OCI-LY1 (cell line): Measurements from ENCODE around the gene ZMYND10.
A peak's percentile ranks its signal among the peaks of the same experiment; 100 is the strongest.

Experiments
- H2AFZ ChIP-seq: fragments of 200-600 bp; sonication (generic), shearing (Covaris generic); 2 replicates; pipeline ENCODE4 v1.6.0; 2014; ENCODE audit warnings: antibody characterized with exemption, mild to moderate bottlenecking, low read length
- H3F3A ChIP-seq: fragments of 200-600 bp; sonication (generic), shearing (Covaris generic); 2 replicates; pipeline ENCODE4 v1.6.0; 2014; ENCODE audit warnings: mild to moderate bottlenecking, antibody characterized with exemption, low read length, moderate library complexity; ENCODE audit not compliant: insufficient read depth
- H3K27ac ChIP-seq: fragments of 200-600 bp; sonication (generic); 2 replicates; pipeline ENCODE4 v1.5.1; 2014; ENCODE audit warnings: low read length, mixed run types, mild to moderate bottlenecking, low read depth; ENCODE audit not compliant: poor library complexity, severe bottlenecking
- H3K27me3 ChIP-seq: fragments of 200-600 bp; sonication (generic); 2 replicates; pipeline ENCODE4 v1.6.0; 2014; ENCODE audit warnings: antibody characterized with exemption, mild to moderate bottlenecking, low read length, moderate library complexity; ENCODE audit not compliant: insufficient read depth
- H3K36me3 ChIP-seq: fragments of 200-600 bp; sonication (generic); 2 replicates; pipeline ENCODE4 v1.6.1; 2014; ENCODE audit warnings: mild to moderate bottlenecking, antibody characterized with exemption, low read length, moderate library complexity, mixed read lengths; ENCODE audit not compliant: insufficient read depth
- H3K4me1 ChIP-seq: fragments of 200-600 bp; sonication (generic); 2 replicates; pipeline ENCODE4 v1.5.1; 2014; ENCODE audit warnings: mild to moderate bottlenecking, low read length, moderate library complexity; ENCODE audit not compliant: insufficient read depth, severe bottlenecking
- H3K4me2 ChIP-seq: fragments of 200-600 bp; sonication (generic), shearing (Covaris generic); 2 replicates; pipeline ENCODE4 v1.6.1; 2014; ENCODE audit warnings: low read length
- H3K4me3 ChIP-seq: fragments of 200-600 bp; sonication (generic); 2 replicates; pipeline ENCODE4 v1.5.1; 2014; ENCODE audit warnings: low read length, low read depth, mild to moderate bottlenecking, mixed read lengths; ENCODE audit not compliant: poor library complexity, severe bottlenecking
- H3K79me2 ChIP-seq: fragments of 200-600 bp; shearing (Covaris generic); 2 replicates; pipeline ENCODE4 v1.6.1; 2016; ENCODE audit warnings: mixed run types, low read length, mixed read lengths; ENCODE audit not compliant: insufficient read depth
- H3K9ac ChIP-seq: fragments of 200-600 bp; sonication (generic), shearing (Covaris generic); 2 replicates; pipeline ENCODE4 v1.6.1; 2014; ENCODE audit warnings: mild to moderate bottlenecking, low read length, mixed read lengths
- H3K9me2 ChIP-seq: fragments of 200-600 bp; sonication (generic), shearing (Covaris generic); 2 replicates; pipeline ENCODE4 v1.6.1; 2014; ENCODE audit warnings: low read depth, mild to moderate bottlenecking, low read length, mixed read lengths
- H3K9me3 ChIP-seq: fragments of 200-600 bp; shearing (Covaris generic); 2 replicates; pipeline ENCODE4 v1.6.1; 2014; ENCODE audit warnings: low read length, mixed read lengths
- H4K20me1 ChIP-seq: fragments of 200-600 bp; sonication (generic), shearing (Covaris generic); 2 replicates; pipeline ENCODE4 v1.6.0; 2016; ENCODE audit warnings: mild to moderate bottlenecking, low read length; ENCODE audit not compliant: insufficient read depth
- CTCF ChIP-seq: fragments of 200-600 bp; sonication (generic), shearing (Covaris generic); IDR thresholded peaks from 2 replicates; pipeline ENCODE4 v1.5.1; 2017; ENCODE audit warnings: mild to moderate bottlenecking, antibody characterized with exemption, low read length, moderate library complexity, mixed read lengths
- EZH2 ChIP-seq: fragments of 200-600 bp; sonication (generic), shearing (Covaris generic); IDR thresholded peaks from 2 replicates; pipeline ENCODE4 v1.8.0; 2017; ENCODE audit warnings: borderline replicate concordance, mixed run types, mild to moderate bottlenecking, antibody characterized with exemption, low read length, moderate library complexity, mixed read lengths

ZMYND10 gene

GRCh38 chr3:50347187-50347813, 1.8 kb upstream of the ZMYND10 start:
- no peak overlapping the region for H2AFZ ChIP-seq
- H3F3A ChIP-seq: no peaks in the 10 kb centered on the region
- H3K9me3 ChIP-seq: no peaks in the 10 kb centered on the region
- H3K36me3 ChIP-seq: peaks cover 18% of the 10 kb centered on the region; the same call in 1 of the 2 replicates
- no peak overlapping the region for H3K4me3 ChIP-seq
- H3K27me3 ChIP-seq: no peaks in the 10 kb centered on the region
- TF ChIP-seq CTCF (peak; percentile 49), EZH2 (no peak)
- H3K9me2 ChIP-seq: no peaks in the 10 kb centered on the region
- peaks cover 36% of the 10 kb centered on the region for H3K4me1 ChIP-seq
- H3K27ac ChIP-seq: no peak overlapping the region
- no peak overlapping the region for H3K9ac ChIP-seq
- no peaks in the 10 kb centered on the region for H4K20me1 ChIP-seq
- H3K4me2 ChIP-seq: no peak overlapping the region
- H3K79me2 ChIP-seq: no peaks in the 10 kb centered on the region

GRCh38 chr3:50345008-50345407, 524 bp downstream of the ZMYND10 start:
- Histone ChIP-seq H3K4me2 (peak overlapping the region; percentile 65; the same call in 1 of the 2 replicates), H3K9ac (no peak overlapping the region), H2AFZ (no peak overlapping the region), H3K9me2 (no peaks in the 10 kb centered on the region), H4K20me1 (no peaks in the 10 kb centered on the region), H3K36me3 (peaks cover 18% of the 10 kb centered on the region; the same call in 1 of the 2 replicates), H3K4me3 (peak overlapping the region; percentile 46), H3F3A (no peaks in the 10 kb centered on the region), H3K27ac (no peak overlapping the region), H3K4me1 (peaks cover 35% of the 10 kb centered on the region), H3K9me3 (no peaks in the 10 kb centered on the region), H3K27me3 (no peaks in the 10 kb centered on the region), H3K79me2 (no peaks in the 10 kb centered on the region)
- TF ChIP-seq CTCF (no peak), EZH2 (no peak)

- TF ChIP-seq CTCF (no peak), EZH2 (no peak)
- H3K4me3 ChIP-seq: no peak overlapping the region
- no peak overlapping the region for H3K9ac ChIP-seq
- 0 out of 2 replicates have a peak, but pooled peaks cover 5% of the 10 kb centered on the region for H3F3A ChIP-seq
- H3K79me2 ChIP-seq: no peaks in the 10 kb centered on the region
- H3K9me2 ChIP-seq: no peaks in the 10 kb centered on the region
- no peaks in the 10 kb centered on the region for H4K20me1 ChIP-seq
- no peak overlapping the region for H3K4me2 ChIP-seq
- H2AFZ ChIP-seq: no peak overlapping the region
- H3K27ac ChIP-seq: no peak overlapping the region
- peaks cover 43% of the 10 kb centered on the region for H3K4me1 ChIP-seq
- no peaks in the 10 kb centered on the region for H3K9me3 ChIP-seq
- peaks cover 8% of the 10 kb centered on the region; the same call in 1 of the 2 replicates for H3K36me3 ChIP-seq
- H3K27me3 ChIP-seq: no peaks in the 10 kb centered on the region
These were observed 2.5 kb downstream of the ZMYND10 start for GRCh38 chr3:50342813-50343633.
